Osteoblast (primary cell): ENCODE data around the gene USP34. TPM values are rescaled to one million over a fixed set of nuclear protein-coding genes. Genes with fewer than 3 reads are reported as not detected.
A peak's percentile ranks its signal among the peaks of the same experiment; 100 is the strongest.
"Not testable (repeated sequence)": the region's sequence is repeated elsewhere in the genome, so short reads cannot be mapped to it uniquely, and the experiment has no call there.

ENCODE experiments used
- DNase-seq: peaks from one replicate; pipeline ENCODE4 v3.0.0; 2011; ENCODE audit warnings: low spot score, mixed read lengths; ENCODE audit not compliant: insufficient read length; ENCODE audit errors: missing footprints
- H2AFZ ChIP-seq: 2 replicates; pipeline ENCODE4 v1.6.0; 2011; ENCODE audit warnings: mild to moderate bottlenecking, low read length
- H3K27ac ChIP-seq: 2 replicates; pipeline ENCODE4 v1.5.1; 2011; ENCODE audit warnings: mild to moderate bottlenecking, low read depth, low read length, moderate library complexity
- H3K27me3 ChIP-seq: 2 replicates; pipeline ENCODE4 v1.6.0; 2012; ENCODE audit warnings: mild to moderate bottlenecking, control low read depth, inconsistent platforms, low read length, moderate library complexity; ENCODE audit not compliant: insufficient read depth
- H3K36me3 ChIP-seq: 2 replicates; pipeline ENCODE4 v1.5.1; 2011; ENCODE audit warnings: mild to moderate bottlenecking, low read length, control low read depth, moderate library complexity; ENCODE audit not compliant: insufficient read depth
- H3K4me1 ChIP-seq: 2 replicates; pipeline ENCODE4 v1.5.1; 2011; ENCODE audit warnings: mild to moderate bottlenecking, low read length, control low read depth, moderate library complexity; ENCODE audit not compliant: insufficient read depth
- H3K4me2 ChIP-seq: 2 replicates; pipeline ENCODE4 v1.6.0; 2011; ENCODE audit warnings: mild to moderate bottlenecking, low read length; ENCODE audit not compliant: insufficient read depth
- H3K4me3 ChIP-seq: fragments of 200-600 bp; sonication (generic); 3 replicates; pipeline ENCODE4 v1.5.1; 2012; ENCODE audit warnings: mild to moderate bottlenecking, low read length, inconsistent platforms; ENCODE audit not compliant: insufficient read depth
- H3K79me2 ChIP-seq: 2 replicates; pipeline ENCODE4 v1.6.0; 2012; ENCODE audit warnings: mild to moderate bottlenecking, low read length, control low read depth, inconsistent platforms; ENCODE audit not compliant: insufficient read depth
- H3K9me3 ChIP-seq: 2 replicates; pipeline ENCODE4 v1.5.1; 2011; ENCODE audit warnings: low read depth, low read length, control low read depth
- H4K20me1 ChIP-seq: 2 replicates; pipeline ENCODE4 v1.6.0; 2012; ENCODE audit warnings: mild to moderate bottlenecking, low read length, control low read depth; ENCODE audit not compliant: insufficient read depth
- total RNA-seq: library from RNA; depleted of rRNA; stranded (reverse); fragments of >200 nt; gene quantifications from 2 replicates; pipeline ENCODE4 v1.2.3, GENCODE V29; 2012
- TF ChIP-seq, protein P1 (sequence below): IDR thresholded peaks from 2 replicates; pipeline ENCODE4 v1.5.1; 2011; ENCODE audit warnings: mild to moderate bottlenecking, low read depth, low read length, moderate library complexity; ENCODE audit errors: extremely low read depth

Gene USP34
- total RNA-seq, 1 donor = 152 TPM

GRCh38 chr2:61158356-61158955 lies 312.4 kb downstream of the USP34 start:
- H2AFZ ChIP-seq = no peak overlapping the region
- H3K36me3 ChIP-seq = peaks cover 16% of the 10 kb centered on the region
- H3K4me1 ChIP-seq = no peaks in the 10 kb centered on the region
- H3K4me2 ChIP-seq = no peak overlapping the region
- DNase-seq = no peak
- H3K27me3 ChIP-seq = no peaks in the 10 kb centered on the region
- TF ChIP-seq, protein P1, sequence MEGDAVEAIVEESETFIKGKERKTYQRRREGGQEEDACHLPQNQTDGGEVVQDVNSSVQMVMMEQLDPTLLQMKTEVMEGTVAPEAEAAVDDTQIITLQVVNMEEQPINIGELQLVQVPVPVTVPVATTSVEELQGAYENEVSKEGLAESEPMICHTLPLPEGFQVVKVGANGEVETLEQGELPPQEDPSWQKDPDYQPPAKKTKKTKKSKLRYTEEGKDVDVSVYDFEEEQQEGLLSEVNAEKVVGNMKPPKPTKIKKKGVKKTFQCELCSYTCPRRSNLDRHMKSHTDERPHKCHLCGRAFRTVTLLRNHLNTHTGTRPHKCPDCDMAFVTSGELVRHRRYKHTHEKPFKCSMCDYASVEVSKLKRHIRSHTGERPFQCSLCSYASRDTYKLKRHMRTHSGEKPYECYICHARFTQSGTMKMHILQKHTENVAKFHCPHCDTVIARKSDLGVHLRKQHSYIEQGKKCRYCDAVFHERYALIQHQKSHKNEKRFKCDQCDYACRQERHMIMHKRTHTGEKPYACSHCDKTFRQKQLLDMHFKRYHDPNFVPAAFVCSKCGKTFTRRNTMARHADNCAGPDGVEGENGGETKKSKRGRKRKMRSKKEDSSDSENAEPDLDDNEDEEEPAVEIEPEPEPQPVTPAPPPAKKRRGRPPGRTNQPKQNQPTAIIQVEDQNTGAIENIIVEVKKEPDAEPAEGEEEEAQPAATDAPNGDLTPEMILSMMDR = no peak
- no peaks in the 10 kb centered on the region for H3K79me2 ChIP-seq
- no peaks in the 10 kb centered on the region for H3K9me3 ChIP-seq
- no peak overlapping the region for H3K27ac ChIP-seq
- H3K4me3 ChIP-seq = no peak overlapping the region
- no peaks in the 10 kb centered on the region for H4K20me1 ChIP-seq

- Histone ChIP-seq H3K36me3 (peaks cover 9% of the 10 kb centered on the region), H2AFZ (no peak overlapping the region), H4K20me1 (no peaks in the 10 kb centered on the region), H3K4me1 (no peaks in the 10 kb centered on the region), H3K79me2 (no peaks in the 10 kb centered on the region), H3K27ac (no peak overlapping the region), H3K4me3 (no peak overlapping the region), H3K4me2 (no peak overlapping the region), H3K27me3 (no peaks in the 10 kb centered on the region), H3K9me3 (no peaks in the 10 kb centered on the region)
- no peak for DNase-seq
- TF ChIP-seq, protein P1 = no peak
Observed at GRCh38 chr2:61157371-61158003, 313.4 kb downstream of the USP34 start.

- Histone ChIP-seq H3K36me3 (peaks cover 20% of the 10 kb centered on the region), H4K20me1 (no peaks in the 10 kb centered on the region), H3K27ac (no peak overlapping the region), H3K4me1 (no peaks in the 10 kb centered on the region), H2AFZ (no peak overlapping the region), H3K79me2 (peaks cover 2% of the 10 kb centered on the region), H3K4me3 (no peak overlapping the region), H3K9me3 (no peaks in the 10 kb centered on the region), H3K4me2 (no peak overlapping the region), H3K27me3 (no peaks in the 10 kb centered on the region)
- DNase-seq = peak; percentile 49
- TF ChIP-seq, protein P1 = no peak
Observed at GRCh38 chr2:61151436-61151835, 319.5 kb downstream of the USP34 start.

GRCh38 chr2:61149074-61149473 lies 321.8 kb downstream of the USP34 start:
- Histone ChIP-seq H4K20me1 (no peaks in the 10 kb centered on the region), H3K27ac (no peak overlapping the region), H3K4me3 (no peak overlapping the region), H3K36me3 (peaks cover 20% of the 10 kb centered on the region), H3K79me2 (peaks cover 10% of the 10 kb centered on the region), H3K4me2 (no peak overlapping the region), H3K9me3 (no peaks in the 10 kb centered on the region), H3K27me3 (no peaks in the 10 kb centered on the region), H2AFZ (no peak overlapping the region), H3K4me1 (peaks cover 9% of the 10 kb centered on the region)
- DNase-seq = no peak
- TF ChIP-seq, protein P1 = no peak

- H3K79me2 ChIP-seq, H2AFZ ChIP-seq, DNase-seq, H3K4me2 ChIP-seq, H3K27me3 ChIP-seq, H3K9me3 ChIP-seq, H3K4me3 ChIP-seq, H3K27ac ChIP-seq, H3K4me1 ChIP-seq, H4K20me1 ChIP-seq: not testable (repeated sequence)
- peaks cover 25% of the 10 kb centered on the region for H3K36me3 ChIP-seq
Observed at GRCh38 chr2:61148091-61148490, 322.8 kb downstream of the USP34 start.
